Right lobe of liver (tissue), 4 donors: ENCODE data around the gene PCIF1.

ENCODE experiments used
- POLR2A ChIP-seq: fragments of 450-650 bp; IDR thresholded peaks from one replicate; pipeline ENCODE4 v1.6.1; 2017; ENCODE audit warnings: antibody characterized with exemption, mild to moderate bottlenecking
- TF ChIP-seq, protein P1 (sequence below), 4 donors: fragments of 200-600 bp in 3 of 4; fragments of 450-650 bp in 1 of 4; IDR thresholded peaks; one replicate each; pipeline versions ENCODE4 v1.5.1 to v1.8.0; 2016 to 2022; ENCODE audit warnings: antibody characterized with exemption in 4 of 4, mild to moderate bottlenecking in 2 of 4
- donor health status: DM: no; HTN: no; CAD: no.
- donor health status: DM: no; HTN: no; CAD: no.
- donor health status: DM: no; HTN: yes; CAD: no.

DNA sequence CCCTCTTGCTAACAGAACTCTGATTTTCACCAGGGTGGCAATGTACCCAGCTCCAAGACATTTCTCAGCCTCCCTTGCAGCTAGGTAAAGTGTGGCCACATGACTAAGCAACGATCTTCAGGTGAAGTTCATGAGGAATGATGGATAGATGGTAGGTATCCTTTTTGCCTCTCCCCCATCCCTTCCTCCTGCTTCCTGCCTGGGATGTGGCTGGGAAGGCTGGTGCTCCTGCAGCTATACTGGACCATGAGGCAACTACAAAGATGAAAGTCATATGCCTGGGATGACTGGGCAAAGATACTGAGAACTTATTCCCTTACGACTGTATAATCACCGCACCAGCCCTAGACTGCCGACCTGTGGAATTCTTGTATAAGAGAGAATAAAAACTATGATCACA is 24.1 kb downstream of the PCIF1 start:
- TF ChIP-seq, protein P1, sequence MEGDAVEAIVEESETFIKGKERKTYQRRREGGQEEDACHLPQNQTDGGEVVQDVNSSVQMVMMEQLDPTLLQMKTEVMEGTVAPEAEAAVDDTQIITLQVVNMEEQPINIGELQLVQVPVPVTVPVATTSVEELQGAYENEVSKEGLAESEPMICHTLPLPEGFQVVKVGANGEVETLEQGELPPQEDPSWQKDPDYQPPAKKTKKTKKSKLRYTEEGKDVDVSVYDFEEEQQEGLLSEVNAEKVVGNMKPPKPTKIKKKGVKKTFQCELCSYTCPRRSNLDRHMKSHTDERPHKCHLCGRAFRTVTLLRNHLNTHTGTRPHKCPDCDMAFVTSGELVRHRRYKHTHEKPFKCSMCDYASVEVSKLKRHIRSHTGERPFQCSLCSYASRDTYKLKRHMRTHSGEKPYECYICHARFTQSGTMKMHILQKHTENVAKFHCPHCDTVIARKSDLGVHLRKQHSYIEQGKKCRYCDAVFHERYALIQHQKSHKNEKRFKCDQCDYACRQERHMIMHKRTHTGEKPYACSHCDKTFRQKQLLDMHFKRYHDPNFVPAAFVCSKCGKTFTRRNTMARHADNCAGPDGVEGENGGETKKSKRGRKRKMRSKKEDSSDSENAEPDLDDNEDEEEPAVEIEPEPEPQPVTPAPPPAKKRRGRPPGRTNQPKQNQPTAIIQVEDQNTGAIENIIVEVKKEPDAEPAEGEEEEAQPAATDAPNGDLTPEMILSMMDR (IDR thresholded peaks at IDR 0.05) = no peak
- no peak for TF ChIP-seq POLR2A
